ENCODE measurements around the gene SARDH.

Gene SARDH

DNA sequence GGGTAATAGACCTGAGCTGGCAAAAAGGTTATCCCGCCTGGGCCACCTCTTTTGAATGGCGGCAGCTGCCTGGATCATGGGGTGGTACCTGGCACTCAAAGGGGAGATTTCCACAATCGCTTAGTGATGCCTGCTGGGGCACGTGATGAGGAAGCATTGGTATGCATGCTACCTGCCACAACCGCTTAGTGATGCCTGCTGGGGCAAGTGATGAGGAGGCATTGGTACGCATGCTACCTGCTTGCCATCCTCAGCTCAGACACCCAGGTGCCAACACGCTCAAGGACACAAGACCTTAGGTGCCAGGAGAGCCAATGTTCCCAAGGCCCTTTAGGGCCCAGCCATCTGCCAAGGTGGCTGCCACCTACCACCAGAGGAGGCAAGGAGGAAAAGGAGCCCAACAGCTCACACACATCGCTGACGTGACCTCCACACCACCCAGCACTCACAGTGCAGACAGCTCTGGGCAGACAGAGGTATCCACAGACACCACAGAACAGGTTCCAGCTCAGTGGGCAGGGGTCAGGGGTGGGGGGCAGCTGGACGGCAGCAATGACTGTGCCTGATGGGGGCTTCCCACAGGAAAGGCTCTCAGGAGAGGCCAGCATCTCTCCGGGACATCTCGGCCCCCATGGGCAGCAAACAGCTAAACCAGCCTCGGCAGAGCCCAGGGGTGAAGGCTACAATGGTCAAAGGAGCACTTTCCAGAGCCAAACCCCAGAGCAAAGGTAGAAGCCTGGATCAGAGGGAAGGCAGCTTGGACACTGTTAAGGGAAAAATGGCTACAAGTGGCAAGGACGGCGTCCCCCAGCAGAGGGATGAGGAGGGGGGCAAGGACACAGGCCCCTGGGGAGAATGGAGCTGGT lies 43.0 kb upstream of the SARDH start:
- Histone ChIP-seq H3K27me3 (ENCODE audit: control insufficient read depth in 1 of 2, insufficient read depth in 2 of 2, low read length in 2 of 2) (no peaks in the 10 kb centered on the region), H3K9me3 (ENCODE audit: control insufficient read depth in 1 of 2, low read length in 2 of 2) (no peaks in the 10 kb centered on the region), H3K4me1 (ENCODE audit: control insufficient read depth in 1 of 2, insufficient read depth in 2 of 2, low read length in 2 of 2) (no peaks in the 10 kb centered on the region), H3K4me3 (ENCODE audit: low read depth in 1 of 2, low read length in 2 of 2) (no peak overlapping the region), H3K9ac (ENCODE audit: low read depth in 1 of 2, low read length in 2 of 2) (no peak overlapping the region), H3K27ac (ENCODE audit: low read depth, low read length) (no peak overlapping the region), H3K36me3 (ENCODE audit: control insufficient read depth in 1 of 2, insufficient read depth in 2 of 2, low read length in 2 of 2) (peaks cover 38 to 73% of the 10 kb centered on the region in 2 donors)

DNA sequence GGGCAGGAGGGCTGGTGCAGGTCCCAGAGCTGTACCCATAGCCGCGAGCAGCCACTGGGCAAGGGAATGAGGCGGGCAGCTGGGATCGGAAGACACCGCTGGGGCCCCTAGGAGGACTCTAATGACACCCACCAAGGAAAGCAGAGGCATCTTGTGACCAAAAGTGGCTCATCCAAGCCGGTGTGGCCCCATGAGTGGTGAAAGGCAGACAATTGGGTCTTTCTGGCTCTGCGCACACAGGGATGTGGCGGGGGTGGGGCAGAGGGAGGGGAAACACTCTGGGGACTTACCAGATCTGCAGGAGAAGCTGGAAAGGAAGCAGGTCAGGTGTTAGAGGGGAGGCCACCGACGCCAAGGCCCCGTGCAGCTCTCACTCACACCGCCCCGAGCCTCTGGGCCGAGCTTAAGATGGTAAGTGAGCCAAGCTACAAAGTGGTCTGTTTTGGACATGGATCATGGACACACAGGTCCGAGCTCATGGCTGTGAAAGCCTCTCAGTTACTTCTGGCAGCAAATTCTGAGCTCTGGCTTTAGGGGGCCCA lies 42.3 kb upstream of the SARDH start:
- Histone ChIP-seq H3K9ac (ENCODE audit: low read depth in 1 of 2, low read length in 2 of 2) (no peak overlapping the region), H3K27ac (ENCODE audit: low read depth, low read length) (no peak overlapping the region), H3K9me3 (ENCODE audit: control insufficient read depth in 1 of 2, low read length in 2 of 2) (no peaks in the 10 kb centered on the region), H3K4me1 (ENCODE audit: control insufficient read depth in 1 of 2, insufficient read depth in 2 of 2, low read length in 2 of 2) (no peaks in the 10 kb centered on the region), H3K4me3 (ENCODE audit: low read depth in 1 of 2, low read length in 2 of 2) (no peak overlapping the region), H3K27me3 (ENCODE audit: control insufficient read depth in 1 of 2, insufficient read depth in 2 of 2, low read length in 2 of 2) (no peaks in the 10 kb centered on the region), H3K36me3 (ENCODE audit: control insufficient read depth in 1 of 2, insufficient read depth in 2 of 2, low read length in 2 of 2) (peaks cover 31 to 72% of the 10 kb centered on the region in 2 donors)

GRCh38 chr9:133779516-133780403 lies 41.6 kb upstream of the SARDH start:
- Histone ChIP-seq H3K27ac (ENCODE audit: low read depth, low read length) (no peak overlapping the region), H3K4me1 (ENCODE audit: control insufficient read depth in 1 of 2, insufficient read depth in 2 of 2, low read length in 2 of 2) (no peaks in the 10 kb centered on the region), H3K9ac (ENCODE audit: low read depth in 1 of 2, low read length in 2 of 2) (no peak overlapping the region), H3K27me3 (ENCODE audit: control insufficient read depth in 1 of 2, insufficient read depth in 2 of 2, low read length in 2 of 2) (no peaks in the 10 kb centered on the region), H3K4me3 (ENCODE audit: low read depth in 1 of 2, low read length in 2 of 2) (no peak overlapping the region), H3K36me3 (ENCODE audit: control insufficient read depth in 1 of 2, insufficient read depth in 2 of 2, low read length in 2 of 2) (peaks cover 38 to 72% of the 10 kb centered on the region in 2 donors), H3K9me3 (ENCODE audit: control insufficient read depth in 1 of 2, low read length in 2 of 2) (peaks cover 0 to 3% of the 10 kb centered on the region in 2 donors)

- Histone ChIP-seq H3K9ac (ENCODE audit: low read depth in 1 of 2, low read length in 2 of 2) (no peak overlapping the region), H3K4me3 (ENCODE audit: low read depth in 1 of 2, low read length in 2 of 2) (no peak overlapping the region), H3K4me1 (ENCODE audit: control insufficient read depth in 1 of 2, insufficient read depth in 2 of 2, low read length in 2 of 2) (no peaks in the 10 kb centered on the region), H3K36me3 (ENCODE audit: control insufficient read depth in 1 of 2, insufficient read depth in 2 of 2, low read length in 2 of 2) (peaks cover 45 to 73% of the 10 kb centered on the region in 2 donors), H3K27ac (ENCODE audit: low read depth, low read length) (no peak overlapping the region), H3K9me3 (ENCODE audit: control insufficient read depth in 1 of 2, low read length in 2 of 2) (peaks cover 0 to 10% of the 10 kb centered on the region in 2 donors), H3K27me3 (ENCODE audit: control insufficient read depth in 1 of 2, insufficient read depth in 2 of 2, low read length in 2 of 2) (no peaks in the 10 kb centered on the region)
These were observed 40.9 kb upstream of the SARDH start for GRCh38 chr9:133779081-133779480.

DNA sequence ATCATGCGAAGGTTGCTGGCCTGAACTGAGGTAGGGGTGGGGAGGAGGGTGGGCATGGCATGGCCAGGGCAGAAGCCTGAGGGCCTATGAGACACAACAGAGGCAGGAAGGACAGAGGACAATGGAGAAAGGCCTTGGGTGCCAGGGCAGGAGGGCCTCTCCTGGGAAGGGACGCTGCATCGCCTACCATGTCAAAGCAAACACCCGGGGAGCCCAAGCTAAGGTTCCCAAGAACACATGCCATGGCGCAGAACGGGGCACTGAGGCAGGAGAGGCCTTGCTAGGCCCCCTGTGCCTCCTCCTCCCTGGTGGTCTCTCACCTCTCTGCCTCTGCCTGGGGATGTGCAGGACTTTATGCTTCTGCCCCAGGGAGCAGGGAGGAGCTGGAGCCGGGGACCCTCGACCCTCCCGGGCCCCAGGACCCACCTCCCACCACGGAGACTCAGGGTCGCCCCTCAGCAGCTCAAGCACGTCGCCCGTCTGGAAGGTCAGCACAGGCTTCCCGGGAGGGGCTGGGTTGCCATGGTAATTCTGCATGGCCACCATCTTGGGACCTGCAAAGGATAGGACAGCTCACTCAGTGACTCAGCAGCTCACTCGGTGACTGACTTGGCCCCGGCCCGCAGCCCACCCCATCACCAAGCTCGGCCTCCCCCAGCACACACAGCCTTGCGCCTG lies 40.3 kb upstream of the SARDH start:
- Histone ChIP-seq H3K27me3 (ENCODE audit: control insufficient read depth in 1 of 2, insufficient read depth in 2 of 2, low read length in 2 of 2) (no peaks in the 10 kb centered on the region), H3K27ac (ENCODE audit: low read depth, low read length) (no peak overlapping the region), H3K4me3 (ENCODE audit: low read depth in 1 of 2, low read length in 2 of 2) (no peak overlapping the region), H3K9me3 (ENCODE audit: control insufficient read depth in 1 of 2, low read length in 2 of 2) (peaks cover 0 to 13% of the 10 kb centered on the region in 2 donors), H3K9ac (ENCODE audit: low read depth in 1 of 2, low read length in 2 of 2) (no peak overlapping the region), H3K36me3 (ENCODE audit: control insufficient read depth in 1 of 2, insufficient read depth in 2 of 2, low read length in 2 of 2) (peaks cover 51 to 76% of the 10 kb centered on the region in 2 donors), H3K4me1 (ENCODE audit: control insufficient read depth in 1 of 2, insufficient read depth in 2 of 2, low read length in 2 of 2) (no peaks in the 10 kb centered on the region)

- Histone ChIP-seq H3K36me3 (ENCODE audit: control insufficient read depth in 1 of 2, insufficient read depth in 2 of 2, low read length in 2 of 2) (peaks cover 51 to 78% of the 10 kb centered on the region in 2 donors), H3K27me3 (ENCODE audit: control insufficient read depth in 1 of 2, insufficient read depth in 2 of 2, low read length in 2 of 2) (no peaks in the 10 kb centered on the region), H3K9ac (ENCODE audit: low read depth in 1 of 2, low read length in 2 of 2) (no peak overlapping the region), H3K27ac (ENCODE audit: low read depth, low read length) (no peak overlapping the region), H3K4me1 (ENCODE audit: control insufficient read depth in 1 of 2, insufficient read depth in 2 of 2, low read length in 2 of 2) (no peaks in the 10 kb centered on the region), H3K4me3 (ENCODE audit: low read depth in 1 of 2, low read length in 2 of 2) (no peak overlapping the region), H3K9me3 (ENCODE audit: control insufficient read depth in 1 of 2, low read length in 2 of 2) (peaks cover 0 to 13% of the 10 kb centered on the region in 2 donors)
These were observed 39.7 kb upstream of the SARDH start for GRCh38 chr9:133777871-133778270.

DNA sequence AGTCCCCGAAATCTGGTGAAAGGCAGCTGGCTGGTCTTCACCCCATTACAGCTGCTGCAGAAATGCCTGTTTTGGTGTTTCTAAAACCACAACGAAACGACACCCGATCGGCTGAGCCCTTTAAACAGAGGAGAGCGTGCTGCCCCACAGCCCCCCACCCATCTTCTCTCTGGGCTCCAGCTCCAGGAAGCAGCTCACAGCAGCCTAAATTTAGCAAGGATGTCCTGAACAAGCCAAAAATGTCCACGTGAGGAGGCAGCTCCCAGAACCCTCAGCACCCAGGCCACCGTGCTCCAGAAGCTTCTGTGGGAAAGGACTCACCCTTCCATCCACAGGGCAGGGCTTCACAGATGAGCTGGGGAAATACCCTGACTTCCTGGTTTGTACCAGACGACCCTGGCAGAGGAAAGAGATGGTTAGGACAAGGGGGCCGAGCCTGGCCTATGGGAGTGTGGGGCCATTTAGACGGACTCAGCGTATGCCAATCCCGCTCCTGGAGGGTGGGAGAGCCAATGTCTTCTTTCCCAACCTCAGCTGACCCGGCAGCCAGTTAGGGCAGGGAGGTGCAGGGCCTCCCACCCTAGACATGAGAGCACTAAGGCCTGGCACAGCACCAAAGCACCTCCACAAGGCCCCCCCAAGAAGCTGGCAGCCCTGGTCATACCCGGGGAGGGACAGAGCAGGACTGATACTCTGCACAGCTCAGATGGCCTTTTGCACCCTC lies 39.1 kb upstream of the SARDH start:
- H3K27ac ChIP-seq (ENCODE audit: low read depth, low read length) = no peak overlapping the region
- H3K4me3 ChIP-seq (ENCODE audit: low read depth in 1 of 2, low read length in 2 of 2) = no peak overlapping the region
- H3K9ac ChIP-seq (ENCODE audit: low read depth in 1 of 2, low read length in 2 of 2) = no peak overlapping the region
- H3K9me3 ChIP-seq (ENCODE audit: control insufficient read depth in 1 of 2, low read length in 2 of 2) = peaks cover 0 to 13% of the 10 kb centered on the region in 2 donors
- H3K4me1 ChIP-seq (ENCODE audit: control insufficient read depth in 1 of 2, insufficient read depth in 2 of 2, low read length in 2 of 2) = no peaks in the 10 kb centered on the region
- peaks cover 49 to 76% of the 10 kb centered on the region in 2 donors for H3K36me3 ChIP-seq (ENCODE audit: control insufficient read depth in 1 of 2, insufficient read depth in 2 of 2, low read length in 2 of 2)
- H3K27me3 ChIP-seq (ENCODE audit: control insufficient read depth in 1 of 2, insufficient read depth in 2 of 2, low read length in 2 of 2) = no peaks in the 10 kb centered on the region

GRCh38 chr9:133775951-133776905 lies 38.1 kb upstream of the SARDH start:
- Histone ChIP-seq H3K27me3 (ENCODE audit: control insufficient read depth in 1 of 2, insufficient read depth in 2 of 2, low read length in 2 of 2) (no peaks in the 10 kb centered on the region), H3K27ac (ENCODE audit: low read depth, low read length) (no peak overlapping the region), H3K9me3 (ENCODE audit: control insufficient read depth in 1 of 2, low read length in 2 of 2) (peaks cover 0 to 13% of the 10 kb centered on the region in 2 donors), H3K36me3 (ENCODE audit: control insufficient read depth in 1 of 2, insufficient read depth in 2 of 2, low read length in 2 of 2) (peaks cover 46 to 81% of the 10 kb centered on the region in 2 donors), H3K9ac (ENCODE audit: low read depth in 1 of 2, low read length in 2 of 2) (no peak overlapping the region), H3K4me3 (ENCODE audit: low read depth in 1 of 2, low read length in 2 of 2) (no peak overlapping the region), H3K4me1 (ENCODE audit: control insufficient read depth in 1 of 2, insufficient read depth in 2 of 2, low read length in 2 of 2) (no peaks in the 10 kb centered on the region)
